Measurements from ENCODE around the gene MYH3.

Gene MYH3

GRCh38 chr17:10613775-10614513 is 43.2 kb downstream of the MYH3 start:
- no peak for DNase-seq

GRCh38 chr17:10612957-10613744 is 44.0 kb downstream of the MYH3 start:
- DNase-seq, result no peak

- DNase-seq, result no peak
Observed at GRCh38 chr17:10610884-10611283, 46.2 kb downstream of the MYH3 start.

GRCh38 chr17:10608244-10608643 is 48.9 kb downstream of the MYH3 start:
- DNase-seq, result no peak

- no peak for DNase-seq
Observed at GRCh38 chr17:10606110-10606509, 51.0 kb downstream of the MYH3 start.

- DNase-seq, result no peak
Observed at GRCh38 chr17:10605221-10605783, 51.8 kb downstream of the MYH3 start.

- DNase-seq, result no peak
Observed at GRCh38 chr17:10604521-10604920, 52.6 kb downstream of the MYH3 start.

- DNase-seq, result no peak
Observed at GRCh38 chr17:10603931-10604330, 53.2 kb downstream of the MYH3 start.

- no peak for DNase-seq
Observed at GRCh38 chr17:10600571-10600970, 56.5 kb downstream of the MYH3 start.

- DNase-seq, result no peak
Observed at GRCh38 chr17:10598621-10599020, 58.5 kb downstream of the MYH3 start.

- no peak for DNase-seq
Observed at GRCh38 chr17:10589553-10590145, 67.5 kb downstream of the MYH3 start.

- DNase-seq, result no peak
Observed at GRCh38 chr17:10585529-10585928, 71.6 kb downstream of the MYH3 start.

- no peak for DNase-seq
Observed at GRCh38 chr17:10583834-10584233, 73.3 kb downstream of the MYH3 start.

- no peak for DNase-seq
Observed at GRCh38 chr17:10579270-10579669, 77.8 kb downstream of the MYH3 start.

All from NCI-H1694 treated with DMSO at 0.1 percent for 48 hours (cell line).